A549 (cell line): ENCODE data around the gene CARNS1. TPM values are rescaled to one million over a fixed set of nuclear protein-coding genes. Genes with fewer than 3 reads are reported as not detected.

Experiments used
- ATAC-seq, 2 experiments: fragments of 200-7000 bp in 1 of 2; fragments of >200 bp in 1 of 2; cut with Nextera tagmentation in 1 of 2; cut with Tn5 transposase in 1 of 2; 3 replicates each; pipeline versions ENCODE4 v1.8.0 to v1.9.1; 2018 to 2020; ENCODE audit warnings: mild to moderate bottlenecking in 1 of 2, moderate library complexity in 1 of 2
- CTCF ChIA-PET: fragments of 300-600 bp; sonication (Branson Sonifier 250); formaldehyde crosslinking; extraction: SDS; loops from one replicate; lab custom pipeline; 2021; ENCODE audit warnings: antibody characterized with exemption, inconsistent platforms; lab: Yijun Ruan, JAX
- POLR2A ChIA-PET: fragments of 350-600 bp; formaldehyde crosslinking; extraction: SDS; loops from one replicate; lab custom pipeline; 2021; ENCODE audit warnings: antibody characterized with exemption, inconsistent platforms; lab: Yijun Ruan, JAX
- DNase-seq, 2 experiments: peaks; one replicate each; pipeline versions ENCODE4 v3.0.0 to v3.0.0-alpha.2; 2011 to 2016; ENCODE audit warnings: low read depth in 1 of 2, low spot score in 1 of 2
- FAIRE-seq: peaks from 2 replicates; lab custom pipeline; 2011; peaks lifted over from hg19 to GRCh38; lab: Jason Lieb, UNC
- H3K27ac ChIP-seq, 2 experiments: fragments of >200 bp; sonication (Bioruptor Twin); formaldehyde crosslinking; 3 replicates each; pipeline ENCODE4 v1.5.1; 2016 to 2017
- H3K4me1 ChIP-seq: fragments of >200 bp; sonication (Bioruptor Twin); formaldehyde crosslinking; 3 replicates; pipeline ENCODE4 v1.6.1; 2016
- H3K4me2 ChIP-seq: fragments of >200 bp; sonication (Bioruptor Twin); formaldehyde crosslinking; 3 replicates; pipeline ENCODE4 v1.6.1; 2016
- H3K4me3 ChIP-seq: fragments of >200 bp; sonication (Bioruptor Twin); formaldehyde crosslinking; 3 replicates; pipeline ENCODE4 v1.5.1; 2016
- H3K9me3 ChIP-seq: fragments of >200 bp; sonication (Bioruptor Twin); formaldehyde crosslinking; 3 replicates; pipeline ENCODE4 v1.6.1; 2016
- ATOH8 ChIP-seq: fragments of 250-450 bp; sonication (Bioruptor Pico); IDR thresholded peaks from 2 replicates; pipeline ENCODE4 v1.5.0; 2020; ENCODE audit warnings: low read depth, mild to moderate bottlenecking, moderate library complexity
- CBX2 ChIP-seq: fragments of 200-600 bp; sonication (generic); IDR thresholded peaks from 2 replicates; pipeline ENCODE4 v1.6.1; 2016; ENCODE audit warnings: low read depth, mild to moderate bottlenecking, borderline replicate concordance
- CBX8 ChIP-seq: fragments of 200-600 bp; sonication (generic); IDR thresholded peaks from 2 replicates; pipeline ENCODE4 v1.6.1; 2016
- CHD2 ChIP-seq: fragments of 150-350 bp; IDR thresholded peaks from 2 replicates; pipeline ENCODE4 v1.6.1; 2014; ENCODE audit warnings: low read length; ENCODE audit not compliant: partially characterized antibody
- EP300 ChIP-seq, 2 experiments: fragments of >200 bp; sonication (Bioruptor Twin); formaldehyde crosslinking; IDR thresholded peaks; 2 replicates in 1 of 2; 3 replicates in 1 of 2; pipeline ENCODE4 v1.6.1; 2016 to 2017
- ESRRA ChIP-seq: fragments of 150-350 bp; IDR thresholded peaks from 2 replicates; pipeline ENCODE4 v1.6.1; 2014; ENCODE audit warnings: mild to moderate bottlenecking, low read length, borderline replicate concordance
- FOSB ChIP-seq: fragments of 250-450 bp; sonication (Bioruptor Pico); IDR thresholded peaks from 2 replicates; pipeline ENCODE4 v1.5.0; 2020; ENCODE audit warnings: mild to moderate bottlenecking, moderate library complexity
- HDAC2 ChIP-seq: fragments of 200-600 bp; sonication (generic); IDR thresholded peaks from 2 replicates; pipeline ENCODE4 v1.6.1; 2016
- KDM5A ChIP-seq: fragments of 200-600 bp; sonication (generic); IDR thresholded peaks from 2 replicates; pipeline ENCODE4 v1.6.1; 2016; ENCODE audit warnings: antibody characterized with exemption, mild to moderate bottlenecking
- MYC ChIP-seq: IDR thresholded peaks from 2 replicates; pipeline ENCODE4 v1.6.1; 2012; ENCODE audit warnings: mild to moderate bottlenecking, inconsistent platforms, low read length, improper control_type of control experiment, borderline replicate concordance
- NPAS2 ChIP-seq: fragments of 250-450 bp; sonication (Bioruptor Pico); IDR thresholded peaks from 2 replicates; pipeline ENCODE4 v1.8.0; 2022; ENCODE audit warnings: mild to moderate bottlenecking, moderate library complexity, borderline replicate concordance
- POLR2A ChIP-seq: IDR thresholded peaks from 2 replicates; pipeline ENCODE4 v1.6.1; 2012; ENCODE audit warnings: mild to moderate bottlenecking, low read length
- RARB ChIP-seq: fragments of 250-450 bp; sonication (Bioruptor Pico); IDR thresholded peaks from 2 replicates; pipeline ENCODE4 v1.8.0; 2021; ENCODE audit warnings: mild to moderate bottlenecking, moderate library complexity
- RCOR1 ChIP-seq: fragments of 150-350 bp; IDR thresholded peaks from 2 replicates; pipeline ENCODE4 v1.6.1; 2014; ENCODE audit warnings: antibody characterized with exemption, low read length, low read depth
- RNF2 ChIP-seq: fragments of 200-600 bp; sonication (generic); IDR thresholded peaks from 2 replicates; pipeline ENCODE4 v1.6.1; 2016; ENCODE audit warnings: low read depth, mild to moderate bottlenecking, antibody characterized with exemption, moderate library complexity, borderline replicate concordance
- TP53 ChIP-seq: fragments of 250-450 bp; sonication (Bioruptor Pico); IDR thresholded peaks from 2 replicates; pipeline ENCODE4 v1.5.0; 2021; ENCODE audit warnings: mild to moderate bottlenecking, moderate library complexity
- ZNF302 ChIP-seq: fragments of 250-450 bp; sonication (Bioruptor Pico); IDR thresholded peaks from 2 replicates; pipeline ENCODE4 v1.9.0; 2021; ENCODE audit warnings: inconsistent platforms, mild to moderate bottlenecking, moderate library complexity
- ZSCAN20 ChIP-seq: fragments of 250-450 bp; sonication (Bioruptor Pico); IDR thresholded peaks from 2 replicates; pipeline ENCODE4 v1.8.0; 2022; ENCODE audit warnings: mild to moderate bottlenecking, moderate library complexity
- WGBS: methylation state at CpG from one replicate; pipeline ENCODE4 v1.1.6; 2017; ENCODE audit errors: missing lambda C conversion rate; 5-methylcytosine and 5-hydroxymethylcytosine counted together
- polyA plus RNA-seq, 4 experiments: library from polyadenylated mRNA; depleted of rRNA in 3 of 4; stranded (reverse); fragments of >200 nt; fragmentation: RNase III in 1 of 4; extraction: RNeasy Plus Mini Kit Qiagen cat#74134 plus additional on column Dnase treatment in 1 of 4; gene quantifications; 2 replicates in 3 of 4; 3 replicates in 1 of 4; pipeline ENCODE4 v1.2.3, GENCODE V29; 2011 to 2017
- TF ChIP-seq, protein P1 (sequence below): fragments of 250-450 bp; sonication (Bioruptor Pico); IDR thresholded peaks from 2 replicates; pipeline ENCODE4 v1.5.0; 2021; ENCODE audit warnings: mild to moderate bottlenecking, moderate library complexity, borderline replicate concordance

Gene CARNS1
- polyA plus RNA-seq, 2 of the 4 experiments (the other 2 are of a cell fraction) = 0.08 to 0.10 TPM

DNA sequence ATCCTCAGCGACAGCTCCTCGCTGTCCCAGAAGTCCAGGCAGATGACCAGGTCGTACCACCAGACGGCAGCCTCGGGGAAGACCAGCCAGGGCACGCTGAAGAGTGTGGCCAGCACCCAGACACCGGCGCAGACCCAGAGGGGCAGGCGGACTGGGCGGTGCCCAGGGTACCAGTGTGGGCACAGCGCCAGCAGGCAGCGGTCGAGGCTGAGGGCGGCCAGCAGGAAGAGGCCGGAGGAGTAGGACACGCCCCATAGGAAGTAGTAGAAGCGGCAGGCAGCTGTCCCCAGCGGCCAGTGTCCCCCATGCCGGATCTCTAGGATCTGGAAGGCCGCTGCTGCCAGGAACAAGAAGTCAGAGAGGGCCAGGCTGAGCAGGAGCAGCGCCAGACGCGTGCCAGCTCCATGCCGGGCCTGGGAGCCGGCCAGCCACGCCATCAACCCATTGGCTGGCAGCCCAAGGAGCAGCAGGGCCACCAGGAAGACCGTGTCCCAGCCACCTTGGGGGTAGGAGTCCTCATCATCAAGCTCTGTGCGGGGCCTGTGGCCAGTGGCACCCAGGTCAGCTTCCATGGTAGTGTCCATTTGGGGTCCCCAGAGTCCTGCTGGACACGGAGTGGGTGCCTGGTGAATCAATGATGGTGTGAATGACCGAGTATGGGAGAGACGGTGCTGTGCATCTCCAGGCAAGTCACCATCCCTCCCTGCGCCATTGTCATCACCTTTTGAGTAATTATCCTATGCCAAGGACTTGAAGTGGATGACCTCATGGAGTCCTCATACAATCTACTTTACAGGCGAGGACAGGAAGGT, 36.9 kb downstream of the CARNS1 start, which contains the start of gene GPR152:
Gene GPR152 (minus strand): TSS at position 589 of the 812 bp plus-strand sequence. CDS start 5 bp downstream, at position 584.
- no peak within 1 kb of the TSS for H3K4me2 ChIP-seq
- ChIA-PET CTCF (interaction anchor here (0.9 to 2.5 kb wide), 9 partner anchors 8 to 69 kb away, joined by 3 to 12 read pairs (median 4); partner anchors contain the start of genes PPP1CA, PTPRCAP and TMEM134), POLR2A (no interaction called here)
- no peaks in the 10 kb centered on the region for H3K4me1 ChIP-seq
- 91% methylated on average over 20 of the region's 33 CpGs for WGBS
- TF ChIP-seq RNF2 = no peak
- no peak for TF ChIP-seq POLR2A
- no peak for TF ChIP-seq CHD2
- TF ChIP-seq NPAS2 (CRISPR knock-in tag) = no peak
- no peak for TF ChIP-seq ATOH8 (CRISPR knock-in tag)
- TF ChIP-seq ESRRA = no peak
- no peak for TF ChIP-seq MYC
- TF ChIP-seq, protein P1, sequence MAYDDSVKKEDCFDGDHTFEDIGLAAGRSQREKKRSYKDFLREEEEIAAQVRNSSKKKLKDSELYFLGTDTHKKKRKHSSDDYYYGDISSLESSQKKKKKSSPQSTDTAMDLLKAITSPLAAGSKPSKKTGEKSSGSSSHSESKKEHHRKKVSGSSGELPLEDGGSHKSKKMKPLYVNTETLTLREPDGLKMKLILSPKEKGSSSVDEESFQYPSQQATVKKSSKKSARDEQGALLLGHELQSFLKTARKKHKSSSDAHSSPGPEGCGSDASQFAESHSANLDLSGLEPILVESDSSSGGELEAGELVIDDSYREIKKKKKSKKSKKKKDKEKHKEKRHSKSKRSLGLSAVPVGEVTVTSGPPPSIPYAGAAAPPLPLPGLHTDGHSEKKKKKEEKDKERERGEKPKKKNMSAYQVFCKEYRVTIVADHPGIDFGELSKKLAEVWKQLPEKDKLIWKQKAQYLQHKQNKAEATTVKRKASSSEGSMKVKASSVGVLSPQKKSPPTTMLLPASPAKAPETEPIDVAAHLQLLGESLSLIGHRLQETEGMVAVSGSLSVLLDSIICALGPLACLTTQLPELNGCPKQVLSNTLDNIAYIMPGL (CRISPR knock-in tag) = no peak
- TF ChIP-seq KDM5A = no peak
- TF ChIP-seq CBX8 = no peak
- TF ChIP-seq RARB (CRISPR knock-in tag) = no peak
- TF ChIP-seq TP53 (CRISPR knock-in tag) = no peak
- TF ChIP-seq RCOR1 = no peak
- TF ChIP-seq HDAC2 = no peak
- no peak for TF ChIP-seq FOSB (CRISPR knock-in tag)
- TF ChIP-seq ZNF302 (CRISPR knock-in tag) = no peak
- H3K27ac ChIP-seq = no peak within 1 kb of the TSS
- ATAC-seq (no peak), DNase-seq (no peak), FAIRE-seq (no peak)
- no peak within 1 kb of the TSS for H3K4me3 ChIP-seq
- H3K9me3 ChIP-seq = no peaks in the 10 kb centered on the region

DNA sequence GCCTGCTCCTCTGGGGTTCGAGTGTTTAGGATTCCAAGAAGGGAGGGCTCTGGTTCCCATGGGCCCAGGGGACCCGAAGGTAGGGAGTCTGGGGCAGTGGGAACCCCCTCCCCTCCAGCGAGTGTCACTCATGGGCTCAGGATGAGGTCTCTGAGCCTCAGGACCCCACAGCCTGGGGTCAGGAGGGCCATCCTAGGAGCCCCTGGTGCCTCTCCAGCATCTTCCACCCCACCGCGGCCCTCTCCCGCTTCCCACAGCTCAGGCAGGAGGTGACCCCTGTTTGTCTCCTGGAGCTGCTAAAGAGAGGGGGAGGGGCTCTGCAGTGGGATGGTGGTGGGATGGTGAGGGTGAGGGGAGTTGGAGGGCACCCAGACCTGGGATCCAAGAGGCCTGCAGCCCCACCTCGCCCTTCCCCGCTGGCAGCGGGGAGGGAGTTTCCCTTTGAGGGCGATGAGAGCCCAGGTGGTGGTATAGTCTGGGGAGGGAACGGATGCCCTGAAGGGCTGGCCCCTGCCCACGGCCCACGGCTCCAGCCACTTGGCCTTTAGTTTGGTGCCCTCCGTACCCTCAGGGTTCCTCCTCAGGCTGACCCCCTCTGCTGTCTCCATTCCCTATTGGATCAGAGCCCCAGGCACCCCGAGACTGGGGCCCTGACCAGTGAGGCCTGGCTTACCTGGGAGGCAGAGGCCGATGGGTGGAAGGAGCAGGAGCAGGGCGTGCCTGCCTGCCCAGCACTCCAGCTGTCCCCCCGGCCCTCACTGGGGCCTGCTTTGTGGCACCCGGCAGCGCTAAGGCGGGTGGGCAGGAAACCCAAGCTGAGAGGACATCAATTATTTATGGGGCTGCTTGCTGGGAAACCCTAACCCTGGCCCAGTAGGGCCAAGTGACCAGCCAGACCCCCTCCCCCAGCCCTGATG, 38.6 kb downstream of the CARNS1 start:
- FAIRE-seq = no peak
- H3K4me3 ChIP-seq = no peak overlapping the region
- 80% methylated on average over 18 of the region's 21 CpGs for WGBS
- H3K27ac ChIP-seq = no peak overlapping the region
- TF ChIP-seq MYC (no peak), EP300 (IDR thresholded peaks at IDR 0.05) (no peak), ESRRA (no peak), ZSCAN20 (no peak), CBX2 (no peak)
- TF ChIP-seq, protein P1 (CRISPR knock-in tag) = no peak
- TF ChIP-seq, all 56 proteins: peak for 0
- POLR2A ChIA-PET = no interaction called here
- ATAC-seq (no peak), DNase-seq (no peak)
- CTCF ChIA-PET = interaction anchor here (2.1 kb wide), 1 partner anchor 14 kb away, joined by 5 read pairs; no protein-coding TSS in a partner anchor
- no peaks in the 10 kb centered on the region for H3K9me3 ChIP-seq
- H3K4me1 ChIP-seq = no peaks in the 10 kb centered on the region
- H3K4me2 ChIP-seq = no peak overlapping the region
